ENCODE data around the gene MYEOV. TPM values are rescaled to one million over a fixed set of nuclear protein-coding genes. Genes with fewer than 3 reads are reported as not detected.

Gene MYEOV
- total and polyA plus RNA-seq, 9 of the 15 experiments (the other 6 are each of a cell fraction or from before 2014, with no cell fraction given) = 10.2 to 133 (median 32.2) TPM

DNA sequence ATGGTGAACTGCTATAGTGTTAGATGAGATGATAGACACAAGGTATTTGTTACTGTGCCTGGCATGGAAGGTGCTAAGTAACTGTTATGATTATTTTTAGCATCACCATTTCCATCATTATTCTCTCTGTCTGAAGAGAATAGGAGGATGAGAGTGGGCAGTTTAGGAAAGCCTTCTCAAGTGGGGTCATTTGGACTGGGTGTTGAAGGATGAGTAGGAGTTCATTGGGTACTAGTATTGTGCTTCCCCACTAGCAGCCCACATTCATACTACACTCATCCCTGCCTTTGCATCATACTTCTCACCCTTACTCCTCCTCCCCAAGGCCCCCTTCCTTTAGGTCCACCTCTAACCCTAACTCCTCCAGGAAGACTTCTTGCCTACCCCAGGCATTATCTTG, 20.6 kb downstream of the MYEOV start:
- Histone ChIP-seq H3K9ac (ENCODE audit: insufficient read depth in 1 of 2, low read depth in 2 of 2, low read length in 2 of 2) (no peak overlapping the region), H3K9me1 (ENCODE audit: control insufficient read depth, insufficient read depth, low read length) (peaks cover 4% of the 10 kb centered on the region), H3K4me2 (ENCODE audit: insufficient read depth, low read length) (no peak overlapping the region), H3K79me2 (ENCODE audit: control insufficient read depth, insufficient read depth, low read length) (no peaks in the 10 kb centered on the region; the same call in 1 of the 3 replicates), H2AFZ (ENCODE audit: low read depth, low read length) (no peak overlapping the region), H3K27me3 (ENCODE audit: control insufficient read depth in 2 of 2, insufficient read depth in 2 of 2, low read length in 2 of 2) (no peaks in the 10 kb centered on the region), H4K20me1 (replicated peaks; ENCODE audit: control insufficient read depth, insufficient read depth, low read length) (peaks cover 12% of the 10 kb centered on the region), H3K9me3 (replicated peaks; ENCODE audit: control insufficient read depth, insufficient read depth, low read depth, low read length) (no peaks in the 10 kb centered on the region), H3K4me3 (no peak overlapping the region), H3K36me3 (ENCODE audit: control insufficient read depth, insufficient read depth, low read length) (no peaks in the 10 kb centered on the region; the same call in 2 of the 3 replicates), H3K27ac (ENCODE audit: extremely low read depth, low read depth, low read length) (no peak overlapping the region), H3K4me1 (replicated peaks in 1 of 2; ENCODE audit: control insufficient read depth in 2 of 2, insufficient read depth in 2 of 2, low read length in 2 of 2) (peaks cover 0 to 3% of the 10 kb centered on the region in 2 experiments; a peak in 1 of 5 replicates)
- intact Hi-C loops (cut with micrococcal nuclease) (no loop called here), in situ Hi-C loops (cut with MboI) (no loop called here)
- DNase-seq (ENCODE audit: extremely low read depth in 1 of 4, low spot score in 3 of 4) (no peak), ATAC-seq (no peak), FAIRE-seq (no peak)
- TF ChIP-seq MAZ (CRISPR knock-in tag; conservative IDR thresholded peaks at IDR 0.05 in 1 of 2, IDR thresholded peaks at IDR 0.05 in 1 of 2) (no peak), HIVEP1 (CRISPR knock-in tag; IDR thresholded peaks at IDR 0.05) (no peak)
- ChIA-PET POLR2A (no interaction called here), CTCF (ENCODE audit: low intra/inter-chr PET ratio) (no interaction called here)
- no TSS peak for BruUV-seq (replicated peaks)

DNA sequence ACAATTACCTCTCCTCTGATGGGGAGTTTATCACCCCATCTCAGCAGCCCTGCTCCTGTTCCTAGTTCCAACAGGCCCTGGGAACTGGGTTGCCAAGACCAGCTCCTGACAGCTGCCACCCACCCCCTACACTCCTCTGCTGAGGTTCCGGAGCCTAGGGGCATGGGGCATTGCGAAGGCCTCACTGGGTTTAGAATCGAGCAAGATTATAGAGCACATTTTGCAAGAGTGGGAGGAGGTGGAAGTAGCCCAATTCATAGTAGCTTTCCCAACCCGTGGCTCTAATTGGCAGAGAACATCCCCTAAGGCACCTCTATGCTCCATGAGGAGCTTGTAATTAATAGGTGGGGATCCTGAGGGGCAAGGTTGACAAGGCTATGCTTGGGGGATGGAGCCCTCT, 23.0 kb downstream of the MYEOV start:
- Histone ChIP-seq H2AFZ (ENCODE audit: low read depth, low read length) (no peak overlapping the region), H3K4me3 (no peak overlapping the region), H4K20me1 (replicated peaks; ENCODE audit: control insufficient read depth, insufficient read depth, low read length) (0 out of 2 replicates have a peak, but pooled peaks cover 5% of the 10 kb centered on the region), H3K9me1 (ENCODE audit: control insufficient read depth, insufficient read depth, low read length) (no peaks in the 10 kb centered on the region), H3K9me3 (replicated peaks; ENCODE audit: control insufficient read depth, insufficient read depth, low read depth, low read length) (no peaks in the 10 kb centered on the region), H3K9ac (ENCODE audit: insufficient read depth in 1 of 2, low read depth in 2 of 2, low read length in 2 of 2) (no peak overlapping the region), H3K4me2 (ENCODE audit: insufficient read depth, low read length) (no peak overlapping the region), H3K79me2 (ENCODE audit: control insufficient read depth, insufficient read depth, low read length) (peaks cover 5% of the 10 kb centered on the region; the same call in 2 of the 3 replicates), H3K27me3 (ENCODE audit: control insufficient read depth in 2 of 2, insufficient read depth in 2 of 2, low read length in 2 of 2) (no peaks in the 10 kb centered on the region), H3K27ac (ENCODE audit: extremely low read depth, low read depth, low read length) (no peak overlapping the region), H3K4me1 (replicated peaks in 1 of 2; ENCODE audit: control insufficient read depth in 2 of 2, insufficient read depth in 2 of 2, low read length in 2 of 2) (peaks cover 0 to 2% of the 10 kb centered on the region in 2 experiments; a peak in 1 of 5 replicates), H3K36me3 (ENCODE audit: control insufficient read depth, insufficient read depth, low read length) (no peaks in the 10 kb centered on the region; the same call in 2 of the 3 replicates)
- WGBS (ENCODE audit: insufficient coverage, low coverage, missing lambda C conversion rate) = 68% methylated on average over 4 of the region's 4 CpGs
- in situ Hi-C loops (cut with MboI) = no loop called here
- ChIA-PET POLR2A (interaction anchor here (0.6 kb wide), 1 partner anchor 41 kb away, joined by 3 read pairs; no protein-coding TSS in a partner anchor), CTCF (ENCODE audit: low intra/inter-chr PET ratio) (no interaction called here)
- ATAC-seq (no peak), FAIRE-seq (no peak), DNase-seq (ENCODE audit: extremely low read depth in 1 of 4, low spot score in 3 of 4) (no peak)
- intact Hi-C loops (cut with micrococcal nuclease) = no loop called here
- BruUV-seq (replicated peaks) = no TSS peak
- TF ChIP-seq, protein P1, sequence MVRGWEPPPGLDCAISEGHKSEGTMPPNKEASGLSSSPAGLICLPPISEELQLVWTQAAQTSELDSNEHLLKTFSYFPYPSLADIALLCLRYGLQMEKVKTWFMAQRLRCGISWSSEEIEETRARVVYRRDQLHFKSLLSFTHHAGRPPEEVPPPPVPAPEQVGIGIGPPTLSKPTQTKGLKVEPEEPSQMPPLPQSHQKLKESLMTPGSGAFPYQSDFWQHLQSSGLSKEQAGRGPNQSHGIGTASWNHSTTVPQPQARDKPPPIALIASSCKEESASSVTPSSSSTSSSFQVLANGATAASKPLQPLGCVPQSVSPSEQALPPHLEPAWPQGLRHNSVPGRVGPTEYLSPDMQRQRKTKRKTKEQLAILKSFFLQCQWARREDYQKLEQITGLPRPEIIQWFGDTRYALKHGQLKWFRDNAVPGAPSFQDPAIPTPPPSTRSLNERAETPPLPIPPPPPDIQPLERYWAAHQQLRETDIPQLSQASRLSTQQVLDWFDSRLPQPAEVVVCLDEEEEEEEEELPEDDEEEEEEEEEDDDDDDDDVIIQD (CRISPR knock-in tag; IDR thresholded peaks at IDR 0.05) = no peak
- no peak for TF ChIP-seq ASH1L (IDR thresholded peaks at IDR 0.05; ENCODE audit: borderline replicate concordance, low read depth, partially characterized antibody)
- TF ChIP-seq, protein P2, sequence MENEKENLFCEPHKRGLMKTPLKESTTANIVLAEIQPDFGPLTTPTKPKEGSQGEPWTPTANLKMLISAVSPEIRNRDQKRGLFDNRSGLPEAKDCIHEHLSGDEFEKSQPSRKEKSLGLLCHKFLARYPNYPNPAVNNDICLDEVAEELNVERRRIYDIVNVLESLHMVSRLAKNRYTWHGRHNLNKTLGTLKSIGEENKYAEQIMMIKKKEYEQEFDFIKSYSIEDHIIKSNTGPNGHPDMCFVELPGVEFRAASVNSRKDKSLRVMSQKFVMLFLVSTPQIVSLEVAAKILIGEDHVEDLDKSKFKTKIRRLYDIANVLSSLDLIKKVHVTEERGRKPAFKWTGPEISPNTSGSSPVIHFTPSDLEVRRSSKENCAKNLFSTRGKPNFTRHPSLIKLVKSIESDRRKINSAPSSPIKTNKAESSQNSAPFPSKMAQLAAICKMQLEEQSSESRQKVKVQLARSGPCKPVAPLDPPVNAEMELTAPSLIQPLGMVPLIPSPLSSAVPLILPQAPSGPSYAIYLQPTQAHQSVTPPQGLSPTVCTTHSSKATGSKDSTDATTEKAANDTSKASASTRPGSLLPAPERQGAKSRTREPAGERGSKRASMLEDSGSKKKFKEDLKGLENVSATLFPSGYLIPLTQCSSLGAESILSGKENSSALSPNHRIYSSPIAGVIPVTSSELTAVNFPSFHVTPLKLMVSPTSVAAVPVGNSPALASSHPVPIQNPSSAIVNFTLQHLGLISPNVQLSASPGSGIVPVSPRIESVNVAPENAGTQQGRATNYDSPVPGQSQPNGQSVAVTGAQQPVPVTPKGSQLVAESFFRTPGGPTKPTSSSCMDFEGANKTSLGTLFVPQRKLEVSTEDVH (IDR thresholded peaks at IDR 0.05; ENCODE audit: low read depth, partially characterized antibody) = no peak
- no peak for TF ChIP-seq RBM34 (IDR thresholded peaks at IDR 0.05; ENCODE audit: borderline replicate concordance, insufficient read depth, low read length)
- TF ChIP-seq, protein P3, sequence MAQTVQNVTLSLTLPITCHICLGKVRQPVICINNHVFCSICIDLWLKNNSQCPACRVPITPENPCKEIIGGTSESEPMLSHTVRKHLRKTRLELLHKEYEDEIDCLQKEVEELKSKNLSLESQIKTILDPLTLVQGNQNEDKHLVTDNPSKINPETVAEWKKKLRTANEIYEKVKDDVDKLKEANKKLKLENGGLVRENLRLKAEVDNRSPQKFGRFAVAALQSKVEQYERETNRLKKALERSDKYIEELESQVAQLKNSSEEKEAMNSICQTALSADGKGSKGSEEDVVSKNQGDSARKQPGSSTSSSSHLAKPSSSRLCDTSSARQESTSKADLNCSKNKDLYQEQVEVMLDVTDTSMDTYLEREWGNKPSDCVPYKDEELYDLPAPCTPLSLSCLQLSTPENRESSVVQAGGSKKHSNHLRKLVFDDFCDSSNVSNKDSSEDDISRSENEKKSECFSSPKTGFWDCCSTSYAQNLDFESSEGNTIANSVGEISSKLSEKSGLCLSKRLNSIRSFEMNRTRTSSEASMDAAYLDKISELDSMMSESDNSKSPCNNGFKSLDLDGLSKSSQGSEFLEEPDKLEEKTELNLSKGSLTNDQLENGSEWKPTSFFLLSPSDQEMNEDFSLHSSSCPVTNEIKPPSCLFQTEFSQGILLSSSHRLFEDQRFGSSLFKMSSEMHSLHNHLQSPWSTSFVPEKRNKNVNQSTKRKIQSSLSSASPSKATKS (CRISPR knock-in tag; IDR thresholded peaks at IDR 0.05) = no peak
- TF ChIP-seq RB1 (IDR thresholded peaks at IDR 0.05; ENCODE audit: low read depth) = no peak
- no peak for TF ChIP-seq ADNP (tag; IDR thresholded peaks at IDR 0.05)

Measured in K562 (cell line).